VCaP (cell line): Measurements from ENCODE around the gene NEDD4L.

Source experiments
- H3K27ac ChIP-seq: fragments of 450-650 bp; 2 replicates; pipeline ENCODE4 v1.5.1; 2017
- CTCF ChIP-seq: fragments of 450-650 bp; conservative IDR thresholded peaks from 2 replicates; pipeline ENCODE4 v1.5.1; 2017; ENCODE audit warnings: mild to moderate bottlenecking, moderate library complexity

Gene NEDD4L

GRCh38 chr18:58360324-58360723, 316.3 kb downstream of the NEDD4L start:
- no peak for TF ChIP-seq CTCF
- H3K27ac ChIP-seq = peak overlapping the region; percentile 55

DNA sequence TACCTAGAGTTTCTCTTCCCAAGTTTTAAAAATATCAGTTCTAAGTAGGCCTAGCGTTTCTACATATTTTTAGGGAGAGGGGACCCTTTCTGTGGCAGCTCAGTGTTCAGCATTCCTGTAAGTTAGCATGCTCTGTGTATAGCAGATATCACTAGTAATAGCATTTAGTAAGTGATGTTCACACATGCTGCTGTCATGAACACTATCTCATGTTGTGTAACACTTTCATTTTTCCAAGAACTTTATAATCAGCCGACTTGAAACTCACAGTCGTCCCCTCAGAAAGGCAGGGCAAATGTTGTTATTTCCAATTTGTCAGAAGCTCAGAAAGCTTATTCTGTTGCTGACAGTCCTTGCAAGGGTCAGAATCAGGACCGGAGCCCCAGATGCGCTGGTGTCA, 317.2 kb downstream of the NEDD4L start:
- peak overlapping the region; percentile 55 for H3K27ac ChIP-seq
- no peak for TF ChIP-seq CTCF

GRCh38 chr18:58362027-58362575, 318.1 kb downstream of the NEDD4L start:
- TF ChIP-seq CTCF = no peak
- H3K27ac ChIP-seq = peak overlapping the region; percentile 55; the same call in 1 of the 2 replicates

DNA sequence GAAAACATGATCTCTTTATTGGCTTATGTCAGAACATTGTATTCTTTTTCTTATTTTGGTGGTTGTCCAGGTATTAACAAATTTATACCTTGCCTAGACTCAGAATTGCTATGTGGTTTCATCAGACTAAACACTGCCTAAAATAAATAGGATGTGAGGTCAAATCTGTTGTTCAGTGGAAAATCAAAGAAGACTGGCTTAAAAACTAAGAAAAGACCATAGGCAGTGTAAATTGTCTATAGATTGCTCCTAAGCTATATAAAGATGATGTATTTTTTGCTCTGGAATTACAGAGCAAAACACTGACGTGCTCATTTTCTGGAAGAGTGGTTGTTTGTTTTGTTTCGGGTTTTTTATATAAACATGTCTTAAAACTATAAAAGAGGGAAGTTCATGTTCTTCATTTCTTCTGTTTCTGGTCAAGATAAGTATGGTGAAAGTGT, 318.8 kb downstream of the NEDD4L start:
- peak overlapping the region; percentile 55; the same call in 1 of the 2 replicates for H3K27ac ChIP-seq
- TF ChIP-seq CTCF = no peak

GRCh38 chr18:58363767-58364540, 319.9 kb downstream of the NEDD4L start:
- no peak for TF ChIP-seq CTCF
- H3K27ac ChIP-seq = peak overlapping the region; percentile 55; the same call in 1 of the 2 replicates

DNA sequence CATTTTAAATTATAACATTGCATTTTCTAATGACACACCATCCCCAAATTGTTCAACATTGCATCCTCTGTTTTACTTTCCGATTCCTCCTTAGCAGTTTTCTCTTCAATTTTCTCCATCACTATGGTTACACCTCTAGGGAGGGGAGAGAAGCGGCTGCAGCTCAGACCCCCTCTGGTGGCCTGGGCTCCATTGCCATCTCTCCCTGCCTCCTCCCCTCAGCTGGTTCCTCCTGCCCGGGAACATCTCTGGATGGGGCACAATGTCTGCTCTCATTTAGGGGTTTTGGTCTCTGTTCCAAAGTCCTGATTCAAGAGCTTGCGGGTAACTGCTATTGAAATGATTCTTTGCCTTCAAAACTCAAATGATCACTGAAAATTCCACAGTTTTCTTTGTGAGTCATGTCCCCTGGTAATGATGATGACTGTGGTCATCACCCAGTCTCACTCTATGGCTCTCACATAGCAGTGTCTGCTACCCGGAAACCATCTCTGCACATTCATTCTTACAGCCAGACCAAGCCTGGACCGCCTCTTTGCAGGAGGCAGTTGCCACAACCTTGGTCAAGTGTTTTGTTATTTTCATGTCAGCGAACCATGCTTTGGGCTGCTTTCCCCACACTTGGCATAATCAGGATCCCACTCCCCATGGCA, 321.0 kb downstream of the NEDD4L start:
- H3K27ac ChIP-seq = no peak overlapping the region; the same call in 1 of the 2 replicates

More for the DNA sequence above, 321.0 kb downstream of the NEDD4L start:
- TF ChIP-seq CTCF = no peak
